CD14-positive monocyte (primary cell): ENCODE measurements around the gene SHMT2. TPM values are rescaled to one million over a fixed set of nuclear protein-coding genes. Genes with fewer than 3 reads are reported as not detected.

ENCODE experiments used
- DNase-seq, 3 donors: peaks; one replicate each; pipeline ENCODE4 v3.0.0-alpha.2; 2011 to 2022
- H2AFZ ChIP-seq: 2 replicates; pipeline ENCODE4 v1.6.0; 2012; ENCODE audit warnings: mild to moderate bottlenecking, low read depth, low read length, inconsistent platforms; ENCODE audit not compliant: insufficient read depth, poor library complexity, severe bottlenecking
- H3K27ac ChIP-seq, 2 donors: 1 replicate in 1 of 2; 2 replicates in 1 of 2; pipeline ENCODE4 v1.5.1; 2012 to 2013; ENCODE audit warnings: low read length in 2 of 2, control low read depth in 1 of 2, inconsistent platforms in 1 of 2, low read depth in 1 of 2, mild to moderate bottlenecking in 1 of 2
- H3K27me3 ChIP-seq, 2 donors: one replicate each; pipeline versions ENCODE4 v1.6.0 to v1.6.1; 2011 to 2013; ENCODE audit warnings: low read length in 2 of 2; ENCODE audit not compliant: control insufficient read depth in 2 of 2, insufficient read depth in 2 of 2
- H3K36me3 ChIP-seq, 2 donors: replicated peaks in 1 of 2; 1 replicate in 1 of 2; 2 replicates in 1 of 2; pipeline versions ENCODE4 v1.5.1 to v1.6.1; 2012 to 2013; ENCODE audit warnings: low read length in 2 of 2, control low read depth in 1 of 2, inconsistent platforms in 1 of 2, mild to moderate bottlenecking in 1 of 2; ENCODE audit not compliant: insufficient read depth in 2 of 2, control insufficient read depth in 1 of 2
- H3K4me1 ChIP-seq, 2 donors: 1 replicate in 1 of 2; 2 replicates in 1 of 2; pipeline versions ENCODE4 v1.5.1 to v1.6.1; 2012 to 2013; ENCODE audit warnings: low read length in 2 of 2, control low read depth in 1 of 2, inconsistent platforms in 1 of 2, mild to moderate bottlenecking in 1 of 2, moderate library complexity in 1 of 2; ENCODE audit not compliant: insufficient read depth in 2 of 2, control insufficient read depth in 1 of 2
- H3K4me2 ChIP-seq: replicated peaks from 2 replicates; pipeline ENCODE3; 2012; ENCODE audit warnings: low read length, moderate library complexity, mild to moderate bottlenecking; ENCODE audit not compliant: poor library complexity, severe bottlenecking; ENCODE audit errors: extremely low read depth
- H3K4me3 ChIP-seq, 3 experiments: fragments of 200-600 bp in 1 of 3; sonication (generic) in 1 of 3; replicated peaks in 1 of 3; 1 replicate in 2 of 3; 2 replicates in 1 of 3; pipeline ENCODE4 v1.5.1; 2011 to 2013; ENCODE audit warnings: low read length in 3 of 3, mild to moderate bottlenecking in 3 of 3, control low read depth in 2 of 3, low read depth in 2 of 3, inconsistent platforms in 1 of 3, moderate library complexity in 1 of 3
- H3K79me2 ChIP-seq: 2 replicates; pipeline ENCODE4 v1.6.0; 2012; ENCODE audit warnings: mild to moderate bottlenecking, control low read depth, inconsistent platforms, low read length, moderate library complexity; ENCODE audit not compliant: insufficient read depth
- H3K9ac ChIP-seq: 2 replicates; pipeline ENCODE4 v1.6.0; 2017; ENCODE audit warnings: low read length, mild to moderate bottlenecking; ENCODE audit not compliant: insufficient read depth, poor library complexity, severe bottlenecking
- H3K9me3 ChIP-seq, 2 donors: replicated peaks in 1 of 2; 1 replicate in 1 of 2; 2 replicates in 1 of 2; pipeline versions ENCODE4 v1.5.1 to v1.6.1; 2012 to 2013; ENCODE audit warnings: low read length in 2 of 2, control low read depth in 1 of 2; ENCODE audit not compliant: control insufficient read depth in 1 of 2, insufficient read depth in 1 of 2
- H4K20me1 ChIP-seq: 2 replicates; pipeline ENCODE4 v1.6.0; 2012; ENCODE audit warnings: mild to moderate bottlenecking, low read length, control low read depth, moderate library complexity; ENCODE audit not compliant: insufficient read depth
- H3K27ac Mint-ChIP-seq, 7 donors: one replicate each; pipeline ENCODE4 v1.8.0; 2020; ENCODE audit warnings: mild to moderate bottlenecking in 7 of 7, mixed read lengths in 7 of 7, moderate library complexity in 6 of 7, inconsistent platforms in 2 of 7
- H3K27me3 Mint-ChIP-seq, 3 donors: one replicate each; pipeline ENCODE4 v1.8.0; 2021 to 2022; ENCODE audit warnings: low read depth in 3 of 3, mild to moderate bottlenecking in 3 of 3, mixed read lengths in 3 of 3, moderate library complexity in 3 of 3, inconsistent platforms in 1 of 3
- H3K36me3 Mint-ChIP-seq, 2 donors: one replicate each; pipeline ENCODE4 v1.8.0; 2020; ENCODE audit warnings: mixed read lengths in 2 of 2, inconsistent platforms in 1 of 2, mild to moderate bottlenecking in 1 of 2
- H3K4me1 Mint-ChIP-seq: one replicate; pipeline ENCODE4 v1.8.0; 2020; ENCODE audit warnings: mild to moderate bottlenecking, mixed read lengths
- H3K4me3 Mint-ChIP-seq, 2 donors: one replicate each; pipeline ENCODE4 v1.8.0; 2020; ENCODE audit warnings: mild to moderate bottlenecking in 2 of 2, mixed read lengths in 2 of 2, moderate library complexity in 1 of 2
- H3K9me3 Mint-ChIP-seq, 7 donors: one replicate each; pipeline ENCODE4 v1.8.0; 2020 to 2022; ENCODE audit warnings: mixed read lengths in 7 of 7, mild to moderate bottlenecking in 6 of 7, moderate library complexity in 6 of 7, inconsistent platforms in 2 of 7
- WGBS: methylation state at CpG from one replicate; pipeline ENCODE4 v1.1.5; 2013; ENCODE audit warnings: missing lambda C conversion rate; ENCODE audit not compliant: insufficient coverage; 5-methylcytosine and 5-hydroxymethylcytosine counted together
- intact Hi-C, 2 donors: fragments of 100-400 bp; cut with micrococcal nuclease; formaldehyde crosslinking; loops; one replicate each; pipeline versions ENCODE4 v1.15.0 to v1.15.1; 2023
- polyA plus RNA-seq, 3 donors: library from polyadenylated mRNA; depleted of rRNA in 1 of 3; unstranded in 2 of 3; stranded (reverse) in 1 of 3; fragments of 300-500 nt in 2 of 3; fragments of >200 nt in 1 of 3; fragmentation: Illumina TruSeq in 2 of 3; gene quantifications; 1 replicate in 2 of 3; 2 replicates in 1 of 3; pipeline ENCODE4 v1.2.3, GENCODE V29; 2012 to 2021
- TF ChIP-seq, protein P1 (sequence below): fragments of 200-600 bp; IDR thresholded peaks from one replicate; pipeline ENCODE4 v1.8.0; 2022; ENCODE audit warnings: antibody characterized with exemption, mild to moderate bottlenecking

Gene SHMT2
- polyA plus RNA-seq, 3 donors, result 36.8 to 52.0 (median 39.8) TPM

DNA sequence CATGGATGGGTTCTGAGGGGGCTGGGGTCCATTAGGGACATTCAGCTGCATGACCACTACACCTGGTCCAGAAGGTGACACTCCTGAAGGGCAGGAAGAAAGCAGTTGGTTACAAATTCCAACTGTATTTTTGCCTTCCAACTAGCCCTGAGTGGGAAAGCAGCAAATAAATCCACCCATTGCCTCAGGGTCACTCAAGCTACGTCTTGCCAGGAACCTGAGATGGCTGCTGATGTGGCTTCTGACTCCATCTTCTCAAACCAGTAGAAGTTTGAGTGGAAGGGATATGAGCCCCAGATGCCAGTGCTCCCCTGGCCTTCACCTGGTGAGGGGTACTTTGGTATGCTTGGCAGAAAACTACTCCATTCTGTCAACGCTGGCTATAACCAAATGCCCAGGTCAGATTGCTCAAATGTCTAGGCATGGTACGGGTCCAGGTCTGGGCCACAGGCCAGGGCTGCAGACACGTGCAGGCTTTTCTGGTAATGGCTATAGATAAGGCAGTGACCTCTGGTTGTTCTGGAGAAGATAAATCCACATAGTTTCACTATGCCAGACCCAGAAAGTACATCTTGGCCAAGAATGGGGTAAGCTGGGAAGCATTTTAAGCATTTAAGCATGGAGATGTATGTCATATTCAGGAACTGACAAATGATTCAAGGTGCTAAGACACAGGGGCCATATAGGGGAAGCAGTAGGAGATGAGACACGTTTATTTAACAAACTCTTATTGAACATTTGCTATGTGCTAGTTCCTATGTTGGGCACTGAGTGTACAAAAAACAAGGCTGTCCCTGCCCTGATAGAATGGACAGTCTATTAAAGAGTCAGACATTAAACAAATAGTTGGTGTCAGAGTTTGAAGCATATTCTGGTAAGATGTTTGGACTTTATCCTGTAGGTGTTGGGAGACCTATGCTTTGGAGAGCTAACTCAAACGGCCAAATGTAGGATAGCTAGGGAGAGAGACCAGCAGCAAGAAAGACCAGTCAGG lies 29.8 kb downstream of the SHMT2 start:
- Histone ChIP-seq H3K4me2 (no peak overlapping the region), H4K20me1 (no peaks in the 10 kb centered on the region), H3K9me3 (no peaks in the 10 kb centered on the region), H3K4me1 (no peaks in the 10 kb centered on the region), H3K27me3 (no peaks in the 10 kb centered on the region), H3K79me2 (no peaks in the 10 kb centered on the region), H2AFZ (no peak overlapping the region), H3K27ac (no peak overlapping the region), H3K4me3 (no peak overlapping the region), H3K9ac (no peak overlapping the region), H3K36me3 (peaks cover 83 to 89% of the 10 kb centered on the region in 2 donors)
- H3K9me3 Mint-ChIP-seq, result peaks cover 0 to 2% (median 0%) of the 10 kb centered on the region in 7 donors
- peaks cover 2% of the 10 kb centered on the region for H3K4me1 Mint-ChIP-seq
- H3K4me3 Mint-ChIP-seq, result no peak overlapping the region
- H3K27ac Mint-ChIP-seq, result no peak overlapping the region
- TF ChIP-seq, protein P1, sequence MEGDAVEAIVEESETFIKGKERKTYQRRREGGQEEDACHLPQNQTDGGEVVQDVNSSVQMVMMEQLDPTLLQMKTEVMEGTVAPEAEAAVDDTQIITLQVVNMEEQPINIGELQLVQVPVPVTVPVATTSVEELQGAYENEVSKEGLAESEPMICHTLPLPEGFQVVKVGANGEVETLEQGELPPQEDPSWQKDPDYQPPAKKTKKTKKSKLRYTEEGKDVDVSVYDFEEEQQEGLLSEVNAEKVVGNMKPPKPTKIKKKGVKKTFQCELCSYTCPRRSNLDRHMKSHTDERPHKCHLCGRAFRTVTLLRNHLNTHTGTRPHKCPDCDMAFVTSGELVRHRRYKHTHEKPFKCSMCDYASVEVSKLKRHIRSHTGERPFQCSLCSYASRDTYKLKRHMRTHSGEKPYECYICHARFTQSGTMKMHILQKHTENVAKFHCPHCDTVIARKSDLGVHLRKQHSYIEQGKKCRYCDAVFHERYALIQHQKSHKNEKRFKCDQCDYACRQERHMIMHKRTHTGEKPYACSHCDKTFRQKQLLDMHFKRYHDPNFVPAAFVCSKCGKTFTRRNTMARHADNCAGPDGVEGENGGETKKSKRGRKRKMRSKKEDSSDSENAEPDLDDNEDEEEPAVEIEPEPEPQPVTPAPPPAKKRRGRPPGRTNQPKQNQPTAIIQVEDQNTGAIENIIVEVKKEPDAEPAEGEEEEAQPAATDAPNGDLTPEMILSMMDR, result no peak
- no peak for DNase-seq
- intact Hi-C loops, result no loop called here
- H3K27me3 Mint-ChIP-seq, result peaks cover 0 to 2% (median 0%) of the 10 kb centered on the region in 3 donors
- H3K36me3 Mint-ChIP-seq, result peaks cover 82 to 92% of the 10 kb centered on the region in 2 donors
- WGBS, result 93% methylated on average over 2 of the region's 6 CpGs

DNA sequence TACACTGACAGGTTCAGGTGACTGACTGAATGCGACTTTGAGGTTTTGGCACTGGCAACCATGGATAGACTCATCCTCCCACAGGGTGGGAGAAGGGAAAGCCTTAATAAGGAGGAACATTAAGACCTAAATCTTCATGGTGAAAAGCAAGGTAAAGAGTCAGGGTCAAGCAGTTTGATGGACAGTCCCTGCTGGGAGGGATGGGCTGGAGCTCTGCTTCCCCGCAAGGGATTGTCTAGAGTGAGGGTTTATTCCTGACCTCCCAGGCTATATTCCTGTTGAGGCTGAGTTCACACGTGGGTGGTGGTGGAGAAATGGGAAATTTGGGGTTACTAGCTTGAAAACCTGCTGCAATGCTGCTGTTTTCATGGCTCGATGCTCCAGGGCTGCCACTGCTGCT lies 30.9 kb downstream of the SHMT2 start:
- intact Hi-C loops, result loop anchor here (5.0 kb wide), 1 partner anchor 192 kb away; no protein-coding TSS in a partner anchor
- H3K9ac ChIP-seq, result no peak overlapping the region
- no peaks in the 10 kb centered on the region for H3K4me1 ChIP-seq
- H3K36me3 ChIP-seq, result peaks cover 72 to 88% of the 10 kb centered on the region in 2 donors
- no peaks in the 10 kb centered on the region for H3K79me2 ChIP-seq
- no peak overlapping the region for H3K4me2 ChIP-seq
- H2AFZ ChIP-seq, result no peak overlapping the region
- no peak overlapping the region for H3K4me3 ChIP-seq
- H3K36me3 Mint-ChIP-seq, result peaks cover 79 to 91% of the 10 kb centered on the region in 2 donors
- H3K4me1 Mint-ChIP-seq, result peaks cover 2% of the 10 kb centered on the region
- TF ChIP-seq, protein P1, result no peak
- no peaks in the 10 kb centered on the region for H4K20me1 ChIP-seq
- H3K9me3 ChIP-seq, result no peaks in the 10 kb centered on the region
- peaks cover 0 to 2% (median 0%) of the 10 kb centered on the region in 7 donors for H3K9me3 Mint-ChIP-seq
- no peak overlapping the region for H3K27ac ChIP-seq
- no peak overlapping the region for H3K4me3 Mint-ChIP-seq
- H3K27ac Mint-ChIP-seq, result peak overlapping the region in 1 of 7 donors; percentile 40
- H3K27me3 ChIP-seq, result no peaks in the 10 kb centered on the region
- H3K27me3 Mint-ChIP-seq, result peaks cover 0 to 2% (median 0%) of the 10 kb centered on the region in 3 donors
- no peak for DNase-seq
- 98% methylated on average over 4 of the region's 4 CpGs for WGBS
